Rectal smooth muscle tissue (tissue), 1 donor: ENCODE results near the gene EMILIN1.
"Not testable (repeated sequence)": the region's sequence is repeated elsewhere in the genome, so short reads cannot be mapped to it uniquely, and the experiment has no call there.

Source experiments
- H3K27ac ChIP-seq: one replicate; pipeline ENCODE4 v1.7.0; 2013; ENCODE audit warnings: low read depth, low read length, inconsistent platforms
- H3K27me3 ChIP-seq: one replicate; pipeline ENCODE4 v1.7.0; 2013; ENCODE audit warnings: low read length; ENCODE audit not compliant: control insufficient read depth, insufficient read depth
- H3K36me3 ChIP-seq: one replicate; pipeline ENCODE4 v1.7.0; 2013; ENCODE audit warnings: low read length; ENCODE audit not compliant: control insufficient read depth, insufficient read depth
- H3K4me1 ChIP-seq: one replicate; pipeline ENCODE4 v1.7.0; 2013; ENCODE audit warnings: low read length; ENCODE audit not compliant: control insufficient read depth, insufficient read depth
- H3K4me3 ChIP-seq: one replicate; pipeline ENCODE4 v1.7.0; 2013; ENCODE audit warnings: low read length
- H3K9ac ChIP-seq: one replicate; pipeline ENCODE4 v1.7.0; 2013; ENCODE audit warnings: low read length

EMILIN1 gene

DNA sequence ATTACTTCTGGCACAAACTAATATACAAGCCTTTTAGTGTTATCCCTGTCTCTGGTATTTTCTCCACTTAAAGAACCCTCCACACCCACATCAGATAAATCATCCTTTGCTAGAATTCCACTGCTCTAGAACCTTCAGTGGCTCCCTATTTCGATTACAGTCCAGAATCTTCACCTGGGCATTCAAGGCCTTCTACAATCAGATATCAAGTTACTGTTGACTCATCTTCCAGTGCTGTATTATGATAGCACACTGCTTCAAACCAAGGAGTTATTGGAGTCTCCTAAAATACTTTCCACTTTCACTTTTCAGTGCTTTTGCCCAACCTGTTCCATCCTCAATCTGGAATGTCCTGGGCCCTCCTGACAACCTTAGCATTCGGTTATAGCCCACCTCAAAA, 37.1 kb downstream of the EMILIN1 start:
- H3K36me3 ChIP-seq = no peaks in the 10 kb centered on the region
- H3K27ac ChIP-seq = no peak overlapping the region

DNA sequence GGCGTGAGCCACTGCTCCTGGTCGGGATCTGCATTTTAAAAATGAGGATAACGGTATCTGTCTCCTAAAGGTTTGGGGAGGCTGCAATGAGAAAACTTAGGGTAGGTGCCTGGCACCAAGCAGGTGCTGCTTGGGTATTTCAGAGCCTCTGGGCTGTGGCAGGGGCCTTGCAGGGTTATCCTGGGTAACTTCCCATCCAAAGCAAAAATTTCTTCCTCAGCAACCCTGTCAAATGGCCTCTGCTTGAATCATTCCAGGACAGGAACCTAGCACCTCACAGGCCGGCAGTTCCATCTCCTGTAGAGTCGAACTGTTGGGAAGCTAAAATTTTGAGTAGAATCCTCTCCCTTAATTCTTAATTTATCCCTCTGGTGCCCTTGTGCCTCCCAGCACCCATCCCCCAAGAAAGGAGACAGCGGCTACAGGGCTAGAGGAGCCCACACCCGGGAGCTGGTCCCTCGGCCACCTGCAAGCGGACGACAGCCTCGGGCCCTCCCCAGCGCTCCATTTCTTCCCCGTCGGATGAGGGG, 39.6 kb downstream of the EMILIN1 start:
- Histone ChIP-seq H3K4me3 (peak overlapping the region; percentile 63), H3K4me1 (no peaks in the 10 kb centered on the region), H3K36me3 (no peaks in the 10 kb centered on the region), H3K27me3 (peaks cover 7% of the 10 kb centered on the region), H3K9ac (no peak overlapping the region), H3K27ac (no peak overlapping the region)

More for the DNA sequence above, 37.1 kb downstream of the EMILIN1 start:
- Histone ChIP-seq H3K9ac (no peak overlapping the region), H3K4me3 (no peak overlapping the region), H3K27me3 (peaks cover 7% of the 10 kb centered on the region), H3K4me1 (no peaks in the 10 kb centered on the region)

DNA sequence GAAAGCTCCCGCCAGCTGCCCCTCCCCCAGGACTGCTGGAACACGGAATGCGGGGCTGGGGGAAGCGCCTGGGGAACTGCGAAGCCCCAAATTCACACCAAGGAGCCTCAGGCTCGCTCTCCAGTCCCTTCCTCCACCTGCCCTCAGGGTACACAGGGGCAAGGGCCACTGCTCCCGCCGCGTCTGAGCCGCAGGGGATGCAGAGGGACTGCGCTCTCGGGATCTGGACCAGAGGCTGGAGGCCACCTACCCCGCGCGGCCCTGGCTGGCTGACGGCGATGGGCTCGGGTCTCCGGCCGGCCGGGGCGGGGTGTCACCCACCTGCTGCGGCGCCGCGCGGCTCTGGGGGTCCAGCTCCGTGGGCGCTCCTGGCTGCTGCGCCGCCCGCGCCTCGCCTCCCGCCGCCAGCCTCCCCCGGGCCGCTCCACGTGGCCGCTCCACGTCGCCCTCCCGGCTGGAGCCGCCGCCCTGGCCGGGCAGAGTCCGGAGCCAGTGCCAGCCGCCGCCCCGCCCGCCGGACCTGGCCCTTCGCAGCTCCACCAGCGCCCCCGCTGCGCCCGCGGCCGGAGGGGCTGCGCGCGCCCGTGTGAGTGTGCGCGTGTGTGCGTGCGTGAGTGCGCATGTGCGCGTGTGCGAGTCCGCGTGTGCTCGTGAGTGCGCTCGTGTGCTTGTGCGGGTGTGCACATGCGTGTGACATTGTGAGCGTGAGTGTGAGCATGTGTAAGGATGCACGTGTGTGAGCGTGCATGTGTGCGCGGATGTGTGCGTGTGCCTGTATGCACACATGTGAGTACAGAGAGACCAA, 40.3 kb downstream of the EMILIN1 start, which contains the start of gene CGREF1:
Gene CGREF1 (minus strand): TSS at position 604 of the 805 bp plus-strand sequence. CDS start 14,762 bp downstream, outside the sequence.
- H3K4me3 ChIP-seq = peak within 1 kb of the TSS; percentile 63
- H3K4me1 ChIP-seq = no peaks in the 10 kb centered on the region
- H3K9ac ChIP-seq = no peak within 1 kb of the TSS
- H3K36me3 ChIP-seq = no peaks in the 10 kb centered on the region
- H3K27me3 ChIP-seq = peaks cover 7% of the 10 kb centered on the region
- H3K27ac ChIP-seq = no peak within 1 kb of the TSS

DNA sequence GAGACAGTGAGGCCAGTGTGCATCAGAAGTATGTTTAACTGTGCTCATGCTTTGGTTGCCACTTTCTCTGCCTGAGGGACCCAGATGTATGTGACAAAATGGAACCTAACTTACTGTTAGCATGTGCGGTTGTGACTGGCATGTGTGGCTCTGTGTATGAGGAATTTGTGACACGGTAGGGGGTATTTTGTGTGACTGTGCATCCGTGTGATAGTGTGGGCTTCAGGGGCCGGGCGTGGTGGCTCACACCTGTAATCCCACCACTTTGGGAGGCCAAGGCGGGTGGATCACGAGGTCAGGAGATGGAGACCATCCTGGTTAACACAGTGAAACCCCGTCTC, 40.9 kb downstream of the EMILIN1 start:
- not testable (repeated sequence) for H3K36me3 ChIP-seq, H3K9ac ChIP-seq, H3K27ac ChIP-seq, H3K27me3 ChIP-seq, H3K4me1 ChIP-seq
- peak overlapping the region; percentile 63 for H3K4me3 ChIP-seq

DNA sequence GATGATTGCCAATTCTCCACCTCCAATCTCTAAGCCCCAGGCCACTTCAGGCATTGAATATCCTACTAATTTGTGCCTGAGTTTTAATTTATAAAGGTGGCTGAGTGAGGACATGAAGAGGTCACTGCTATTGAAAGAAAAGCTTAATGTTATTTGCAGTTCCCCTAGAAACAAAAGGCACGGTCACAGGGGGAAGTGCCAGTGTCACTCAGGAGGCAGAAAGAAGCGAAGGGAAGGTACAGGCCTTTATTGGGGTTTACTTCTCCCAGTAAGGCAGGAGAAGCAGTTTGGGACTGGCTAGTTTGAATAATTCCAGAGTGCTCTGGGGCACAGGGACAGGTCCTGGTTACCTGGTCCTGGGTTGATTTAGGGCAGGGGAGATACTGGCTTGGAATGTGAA, 43.5 kb downstream of the EMILIN1 start:
- H3K9ac ChIP-seq = no peak overlapping the region
- no peak overlapping the region for H3K4me3 ChIP-seq
- H3K4me1 ChIP-seq = no peaks in the 10 kb centered on the region
- H3K27ac ChIP-seq = no peak overlapping the region
- H3K27me3 ChIP-seq = peaks cover 7% of the 10 kb centered on the region
- no peaks in the 10 kb centered on the region for H3K36me3 ChIP-seq

DNA sequence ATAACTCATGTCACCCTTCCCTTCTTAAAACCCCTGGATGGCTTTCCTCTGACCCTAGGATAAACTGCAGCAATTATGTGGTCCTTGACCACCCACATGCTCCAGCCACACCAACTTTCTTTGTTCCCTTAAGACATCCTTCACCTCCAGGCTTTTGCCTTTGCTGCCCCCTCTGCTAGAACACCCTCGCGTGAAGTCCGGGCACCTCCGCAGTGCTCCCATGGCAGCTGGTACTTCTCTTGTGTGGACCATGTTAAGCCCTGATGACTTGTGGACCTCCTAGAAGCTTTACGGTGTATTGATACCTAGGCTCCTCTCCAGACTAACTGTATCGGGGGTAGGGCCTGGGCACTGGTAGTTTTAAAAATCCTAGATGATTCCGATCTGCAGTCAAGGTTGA, 44.4 kb downstream of the EMILIN1 start:
- H3K9ac ChIP-seq = no peak overlapping the region

DNA sequence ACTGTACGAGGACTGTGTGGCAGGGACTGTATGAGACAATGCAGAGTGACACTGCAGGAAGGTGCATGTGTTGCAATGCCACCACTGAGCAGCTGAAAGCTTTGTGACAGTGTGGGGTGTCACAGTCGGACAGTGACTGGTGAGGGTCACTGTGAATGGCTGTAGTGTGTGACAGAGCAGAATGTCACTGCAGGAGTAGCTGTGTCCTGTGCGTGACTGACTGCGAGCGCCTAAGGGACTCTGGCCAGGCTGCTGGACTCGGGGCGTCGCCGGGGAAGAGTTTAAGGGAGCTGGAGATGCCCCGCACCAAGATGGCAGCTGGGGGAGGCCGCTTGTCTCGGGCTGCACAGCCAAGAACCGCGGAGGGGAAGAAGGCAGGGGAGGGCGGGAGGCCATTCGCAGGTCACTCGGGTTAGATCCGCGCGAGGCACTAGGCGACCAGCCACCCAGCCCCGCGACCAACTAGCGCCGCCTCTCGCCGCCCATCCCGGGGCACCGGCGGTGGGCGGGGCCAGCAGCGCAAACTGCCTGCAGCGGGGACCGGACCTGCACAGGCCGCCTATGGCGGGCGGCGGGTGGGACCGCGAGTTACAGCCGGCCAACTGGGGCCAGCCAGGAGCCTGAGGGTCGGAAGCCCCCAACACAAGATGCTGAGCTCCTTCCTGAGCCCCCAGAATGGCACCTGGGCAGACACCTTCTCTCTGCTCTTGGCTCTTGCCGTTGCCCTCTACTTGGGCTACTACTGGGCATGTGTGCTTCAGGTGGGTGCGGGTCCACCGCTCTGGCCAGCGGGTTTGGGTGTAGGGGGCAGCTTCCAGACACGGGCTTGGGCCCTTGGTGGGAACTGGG, 45.1 kb downstream of the EMILIN1 start, which contains the start of gene ABHD1:
Gene ABHD1 (plus strand): TSS at position 514 of the 849 bp plus-strand sequence. CDS start 134 bp downstream, at position 648.
- Histone ChIP-seq H3K4me3 (peak within 1 kb of the TSS; percentile 74), H3K27me3 (peaks cover 3% of the 10 kb centered on the region), H3K9ac (peak within 1 kb of the TSS; percentile 5), H3K4me1 (no peaks in the 10 kb centered on the region), H3K36me3 (no peaks in the 10 kb centered on the region), H3K27ac (no peak within 1 kb of the TSS)

More for the DNA sequence above, 44.4 kb downstream of the EMILIN1 start:
- Histone ChIP-seq H3K4me1 (no peaks in the 10 kb centered on the region), H3K4me3 (peak overlapping the region; percentile 74), H3K27ac (no peak overlapping the region), H3K27me3 (peaks cover 7% of the 10 kb centered on the region), H3K36me3 (no peaks in the 10 kb centered on the region)

DNA sequence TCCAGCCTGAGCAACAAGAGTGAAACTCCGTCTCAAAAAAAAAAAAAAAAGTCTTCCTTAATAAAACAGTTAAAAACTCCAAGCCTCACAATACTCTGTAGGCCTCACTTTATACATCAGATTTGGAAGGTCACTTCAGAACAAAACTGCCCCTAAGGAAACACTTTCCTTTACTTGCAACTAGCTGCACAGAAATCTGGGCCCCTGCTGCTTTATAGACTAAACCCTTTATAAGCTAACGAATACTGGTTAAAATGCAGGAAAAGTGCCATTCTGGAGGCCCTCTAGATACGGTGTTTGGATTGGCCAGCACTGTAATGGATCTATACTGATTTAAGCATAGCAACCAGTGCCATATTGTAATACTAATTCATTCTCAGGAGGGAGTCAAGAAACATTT, 46.7 kb downstream of the EMILIN1 start:
- H3K36me3 ChIP-seq = peaks cover 6% of the 10 kb centered on the region
- no peak overlapping the region for H3K9ac ChIP-seq
- H3K4me3 ChIP-seq = no peak overlapping the region
- H3K4me1 ChIP-seq = no peaks in the 10 kb centered on the region
- H3K27me3 ChIP-seq = no peaks in the 10 kb centered on the region
- no peak overlapping the region for H3K27ac ChIP-seq

DNA sequence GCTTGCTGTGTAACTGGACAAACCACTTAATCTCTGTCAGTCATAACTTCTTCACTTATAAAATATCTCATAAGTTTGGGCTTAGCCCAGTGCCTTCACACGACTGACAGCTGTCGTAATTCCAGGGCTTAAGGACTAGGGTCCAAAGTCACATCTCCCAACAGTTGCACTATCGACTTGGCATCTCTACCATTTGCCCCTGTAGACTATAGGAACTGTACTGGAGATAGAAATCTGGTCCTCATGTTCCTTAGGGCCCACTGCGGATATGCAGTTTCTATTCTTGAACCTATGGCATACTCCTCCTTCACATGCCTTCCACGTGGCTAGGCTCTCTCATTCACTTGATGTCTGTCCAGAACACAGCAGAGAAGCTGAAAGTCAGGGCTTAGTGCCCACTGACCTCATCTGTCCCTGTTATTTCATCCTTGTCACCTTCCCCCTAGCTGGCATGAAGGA, 47.9 kb downstream of the EMILIN1 start:
- Histone ChIP-seq H3K4me1 (no peaks in the 10 kb centered on the region), H3K27me3 (no peaks in the 10 kb centered on the region), H3K9ac (no peak overlapping the region), H3K27ac (no peak overlapping the region), H3K36me3 (peaks cover 14% of the 10 kb centered on the region), H3K4me3 (no peak overlapping the region)

DNA sequence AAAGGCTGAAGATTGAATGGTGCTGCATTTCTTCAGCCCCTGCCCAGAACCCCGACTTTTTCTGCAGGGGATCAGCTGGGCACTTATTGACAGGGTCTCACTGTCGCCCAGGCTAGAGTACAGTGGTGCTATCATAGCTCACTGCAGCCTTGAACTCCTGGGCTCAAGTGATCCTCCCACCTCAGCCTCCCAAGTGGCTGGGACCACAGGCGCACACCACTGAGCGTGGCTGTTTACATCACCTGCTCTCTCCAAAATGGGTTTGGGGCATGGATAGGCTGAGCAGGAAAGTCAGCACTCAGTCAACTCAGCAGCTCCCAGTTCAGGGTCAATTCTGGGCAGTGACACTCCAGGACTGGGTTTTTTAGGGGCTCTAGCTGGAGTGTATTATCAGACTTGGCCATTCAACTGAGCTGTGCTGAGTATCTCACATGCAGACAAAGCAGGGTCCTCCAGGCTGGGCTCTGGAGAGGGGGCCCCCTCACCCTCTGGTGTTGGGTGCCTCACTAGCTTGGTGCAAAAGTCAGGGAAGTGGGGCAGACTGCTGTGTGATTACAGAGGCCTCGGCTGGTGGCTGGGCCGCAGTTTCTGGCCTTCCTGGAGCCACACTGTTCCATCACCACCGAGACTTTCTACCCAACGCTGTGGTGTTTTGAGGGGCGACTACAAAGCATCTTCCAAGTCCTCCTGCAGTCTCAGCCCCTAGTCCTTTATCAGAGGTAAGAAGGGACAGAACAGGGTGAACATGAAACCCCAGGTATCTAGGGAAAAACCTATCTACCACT, 49.7 kb downstream of the EMILIN1 start:
- H3K27ac ChIP-seq = no peak overlapping the region
- peaks cover 23% of the 10 kb centered on the region for H3K36me3 ChIP-seq
- H3K4me1 ChIP-seq = peaks cover under 1% of the 10 kb centered on the region
- no peak overlapping the region for H3K4me3 ChIP-seq
- no peak overlapping the region for H3K9ac ChIP-seq
- no peaks in the 10 kb centered on the region for H3K27me3 ChIP-seq

DNA sequence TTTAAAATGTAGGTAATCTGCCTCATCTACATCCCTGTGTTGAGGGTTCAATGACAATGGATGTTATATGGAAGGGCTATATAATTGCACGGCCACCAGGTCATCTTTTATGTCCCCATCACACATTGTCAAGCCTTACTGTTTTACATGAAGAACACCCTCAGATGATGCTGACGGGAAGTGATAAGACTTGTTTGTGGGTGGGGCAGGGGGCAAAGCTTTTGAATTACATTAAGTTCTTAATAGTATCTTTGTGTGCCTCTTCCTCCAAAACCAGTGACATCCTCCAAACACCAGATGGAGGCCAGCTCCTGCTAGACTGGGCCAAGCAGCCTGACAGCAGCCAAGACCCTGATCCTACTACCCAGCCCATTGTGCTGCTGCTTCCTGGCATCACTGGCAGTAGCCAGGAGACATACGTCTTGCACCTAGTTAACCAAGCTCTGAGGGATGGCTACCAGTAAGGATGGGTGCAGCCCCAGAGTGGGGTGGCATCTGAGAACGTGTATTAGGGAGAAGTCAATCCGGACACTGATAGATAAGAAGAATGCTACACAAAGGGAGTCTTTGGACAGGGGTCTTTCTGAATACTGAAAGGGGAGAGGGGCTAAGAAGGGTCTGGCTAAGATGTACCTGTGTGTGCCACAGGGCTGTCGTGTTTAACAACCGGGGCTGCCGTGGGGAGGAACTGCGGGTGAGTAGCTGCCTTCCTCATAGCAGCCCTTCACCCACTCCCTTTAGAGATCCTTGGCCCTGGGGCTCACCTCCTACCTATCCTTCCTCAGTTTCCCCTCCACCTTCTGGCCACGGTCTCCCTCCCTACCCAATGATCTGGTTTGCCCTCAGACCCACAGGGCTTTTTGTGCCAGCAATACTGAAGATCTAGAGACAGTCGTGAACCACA, 50.5 kb downstream of the EMILIN1 start:
- H3K27me3 ChIP-seq = no peaks in the 10 kb centered on the region
- peaks cover 7% of the 10 kb centered on the region for H3K4me1 ChIP-seq
- H3K27ac ChIP-seq = no peak overlapping the region
- H3K36me3 ChIP-seq = peaks cover 23% of the 10 kb centered on the region
- no peak overlapping the region for H3K9ac ChIP-seq
- no peak overlapping the region for H3K4me3 ChIP-seq
